ENCODE results near the gene ALOX5. TPM values are rescaled to one million over a fixed set of nuclear protein-coding genes. Genes with fewer than 3 reads are reported as not detected.
A peak's percentile ranks its signal among the peaks of the same experiment; 100 is the strongest.

ALOX5 gene
- total RNA-seq, 1 donor from 2014 or later, result 181 TPM

DNA sequence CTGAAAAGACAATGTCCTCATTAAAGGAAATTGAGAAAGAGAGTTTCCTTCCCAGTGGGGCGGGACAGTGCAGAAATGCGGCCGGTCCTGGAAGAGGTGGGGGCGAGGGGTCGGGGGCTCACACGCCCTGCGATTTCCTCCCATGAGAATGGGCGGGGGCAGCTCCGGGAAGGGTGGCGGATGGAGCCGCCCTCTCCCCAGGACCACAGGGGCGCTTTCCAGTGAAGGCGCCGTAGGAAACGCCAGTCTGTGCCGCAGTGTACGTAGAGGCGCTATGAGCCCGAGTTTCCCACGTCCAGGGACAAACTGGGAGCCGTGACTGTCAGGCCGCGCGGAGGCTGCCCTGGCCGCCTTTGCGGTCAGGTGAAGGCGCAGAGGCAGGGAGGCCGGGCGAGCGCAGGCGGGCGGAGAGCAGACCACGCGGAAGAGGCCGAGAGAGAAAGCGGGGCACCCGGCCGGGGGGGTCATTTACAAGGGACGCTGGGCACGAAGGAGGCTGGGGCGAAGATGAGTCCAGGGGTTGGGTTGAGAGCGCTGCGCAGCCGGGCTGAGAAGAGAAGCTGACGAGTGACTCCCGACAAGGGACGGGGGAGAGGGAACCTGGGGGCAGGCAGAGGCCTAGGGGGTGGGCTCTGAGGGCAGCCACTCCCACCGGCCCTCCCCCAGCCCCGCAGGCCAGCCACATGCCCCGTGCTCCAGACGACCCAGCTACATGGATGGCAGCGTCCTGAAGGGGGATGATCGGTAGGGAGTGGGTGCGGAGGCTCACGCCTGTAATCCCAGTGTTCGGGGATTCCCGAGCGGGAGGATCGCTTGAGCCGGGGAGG lies 45.0 kb downstream of the ALOX5 start:
- peak; percentile 62 for DNase-seq
- H3K27me3 Mint-ChIP-seq, result no peaks in the 10 kb centered on the region
- ATAC-seq (ENCODE audit: low read depth), result peak; percentile 76

DNA sequence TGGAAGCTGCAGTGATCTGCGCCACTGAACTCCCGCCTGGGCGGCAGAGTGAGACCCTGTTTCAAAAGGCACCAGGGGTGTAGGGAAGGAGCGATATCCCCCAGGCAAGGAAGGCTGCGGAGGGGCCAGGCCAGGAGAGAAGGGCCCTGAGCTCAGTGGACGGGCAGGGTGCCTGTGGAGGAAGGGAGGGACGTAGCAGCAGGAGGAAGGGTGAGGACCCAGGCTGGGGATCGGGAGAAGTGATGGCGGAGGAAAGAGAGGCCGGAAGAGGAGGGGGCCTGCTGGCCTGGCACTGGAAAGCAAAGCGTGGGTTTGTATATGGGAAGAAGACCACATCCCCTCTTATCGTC lies 45.6 kb downstream of the ALOX5 start:
- ChIA-PET CTCF (interaction anchor here (0.8 to 3.2 kb wide), 3 partner anchors 16 to 169 kb away, joined by 3 to 13 read pairs (median 4); no protein-coding TSS in a partner anchor), POLR2A (interaction anchor here (0.8 to 5.3 kb wide), 8 partner anchors 33 to 308 kb away, joined by 3 to 92 read pairs (median 4); partner anchors contain the start of gene WASHC2C)
- Mint-ChIP-seq H3K9me3 (no peaks in the 10 kb centered on the region), H3K36me3 (ENCODE audit: low read depth) (peaks cover 44% of the 10 kb centered on the region), H3K4me3 (peak overlapping the region; percentile 95), H3K27ac (peak overlapping the region; percentile 97), H3K27me3 (no peaks in the 10 kb centered on the region), H3K4me1 (peaks cover 65% of the 10 kb centered on the region)
- DNase-seq, result no peak
- intact Hi-C loops (cut with micrococcal nuclease), result loop anchor here (1.0 to 5.0 kb wide), 6 partner anchors 15 to 253 kb away; partner anchors contain the start of gene ZFAND4
- no peak for TF ChIP-seq CTCF (IDR thresholded peaks at IDR 0.05)
- no peak for ATAC-seq (ENCODE audit: low read depth)

More for the DNA sequence above, 45.0 kb downstream of the ALOX5 start:
- H3K4me1 Mint-ChIP-seq, result peaks cover 64% of the 10 kb centered on the region
- ChIA-PET POLR2A (interaction anchor here (0.8 to 5.3 kb wide), 6 partner anchors 43 to 308 kb away, joined by 3 to 92 read pairs (median 4); partner anchors contain the start of gene WASHC2C), CTCF (interaction anchor here (1.0 to 3.2 kb wide), 2 partner anchors 15 to 46 kb away, joined by 4 to 13 read pairs; no protein-coding TSS in a partner anchor)
- peaks cover 40% of the 10 kb centered on the region for H3K36me3 Mint-ChIP-seq (ENCODE audit: low read depth)
- no peak for TF ChIP-seq CTCF (IDR thresholded peaks at IDR 0.05)
- intact Hi-C loops (cut with micrococcal nuclease), result loop anchor here (1.0 to 2.0 kb wide), 2 partner anchors 14 to 46 kb away; no protein-coding TSS in a partner anchor
- H3K4me3 Mint-ChIP-seq, result peak overlapping the region; percentile 95
- peak overlapping the region; percentile 97 for H3K27ac Mint-ChIP-seq
- no peaks in the 10 kb centered on the region for H3K9me3 Mint-ChIP-seq

DNA sequence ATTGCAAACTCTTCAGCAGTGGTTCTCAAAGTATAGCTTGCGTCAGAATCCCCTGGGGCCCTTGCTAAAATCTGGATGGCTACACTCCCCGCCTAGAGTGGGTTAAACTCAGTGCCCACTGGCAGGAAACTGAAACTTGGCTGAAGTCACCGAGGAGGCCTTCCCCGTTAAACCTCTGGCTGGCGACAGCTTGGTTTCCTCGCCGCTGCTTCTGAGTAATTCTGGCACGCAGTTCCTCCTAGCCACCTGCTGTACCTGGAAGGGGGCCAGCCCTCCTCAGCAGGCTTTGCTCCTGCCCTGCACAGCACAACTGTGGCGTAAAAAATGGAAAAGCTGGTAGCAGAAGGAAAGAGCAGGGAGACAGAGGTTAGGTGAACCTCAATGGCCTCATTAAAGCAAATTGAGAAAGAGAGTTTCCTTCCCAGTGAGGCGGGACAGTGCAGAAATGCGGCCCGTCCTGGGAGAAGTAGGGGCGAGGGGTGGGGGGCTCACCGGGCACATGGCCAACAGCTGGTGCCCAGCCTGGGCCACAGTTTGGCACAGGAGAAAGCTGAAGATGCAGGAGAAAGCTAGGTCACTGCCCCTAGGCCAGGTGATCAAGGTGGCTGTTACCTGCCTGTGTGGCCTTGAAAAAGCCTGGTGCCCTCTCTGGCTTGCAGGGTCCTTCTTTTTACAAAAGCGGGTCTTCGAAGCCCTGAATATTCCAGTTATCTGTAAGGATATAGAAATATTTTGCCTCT lies 46.6 kb downstream of the ALOX5 start:
- Mint-ChIP-seq H3K27me3 (no peaks in the 10 kb centered on the region), H3K9me3 (no peaks in the 10 kb centered on the region), H3K4me3 (peak overlapping the region; percentile 95), H3K27ac (peak overlapping the region; percentile 97), H3K4me1 (peaks cover 65% of the 10 kb centered on the region), H3K36me3 (ENCODE audit: low read depth) (peaks cover 46% of the 10 kb centered on the region)
- no peak for TF ChIP-seq CTCF (IDR thresholded peaks at IDR 0.05)
- peak; percentile 50 for DNase-seq
- ChIA-PET CTCF (interaction anchor here (0.8 to 3.2 kb wide), 3 partner anchors 40 to 170 kb away, joined by 3 to 13 read pairs (median 3); no protein-coding TSS in a partner anchor), POLR2A (interaction anchor here (0.6 to 5.3 kb wide), 11 partner anchors 11 to 1972 kb away, joined by 3 to 92 read pairs (median 4); partner anchors contain the start of gene WASHC2C)
- intact Hi-C loops (cut with micrococcal nuclease), result loop anchor here (1.0 to 5.0 kb wide), 4 partner anchors 16 to 252 kb away; partner anchors contain the start of gene ZFAND4
- ATAC-seq (ENCODE audit: low read depth), result peak; percentile 56

DNA sequence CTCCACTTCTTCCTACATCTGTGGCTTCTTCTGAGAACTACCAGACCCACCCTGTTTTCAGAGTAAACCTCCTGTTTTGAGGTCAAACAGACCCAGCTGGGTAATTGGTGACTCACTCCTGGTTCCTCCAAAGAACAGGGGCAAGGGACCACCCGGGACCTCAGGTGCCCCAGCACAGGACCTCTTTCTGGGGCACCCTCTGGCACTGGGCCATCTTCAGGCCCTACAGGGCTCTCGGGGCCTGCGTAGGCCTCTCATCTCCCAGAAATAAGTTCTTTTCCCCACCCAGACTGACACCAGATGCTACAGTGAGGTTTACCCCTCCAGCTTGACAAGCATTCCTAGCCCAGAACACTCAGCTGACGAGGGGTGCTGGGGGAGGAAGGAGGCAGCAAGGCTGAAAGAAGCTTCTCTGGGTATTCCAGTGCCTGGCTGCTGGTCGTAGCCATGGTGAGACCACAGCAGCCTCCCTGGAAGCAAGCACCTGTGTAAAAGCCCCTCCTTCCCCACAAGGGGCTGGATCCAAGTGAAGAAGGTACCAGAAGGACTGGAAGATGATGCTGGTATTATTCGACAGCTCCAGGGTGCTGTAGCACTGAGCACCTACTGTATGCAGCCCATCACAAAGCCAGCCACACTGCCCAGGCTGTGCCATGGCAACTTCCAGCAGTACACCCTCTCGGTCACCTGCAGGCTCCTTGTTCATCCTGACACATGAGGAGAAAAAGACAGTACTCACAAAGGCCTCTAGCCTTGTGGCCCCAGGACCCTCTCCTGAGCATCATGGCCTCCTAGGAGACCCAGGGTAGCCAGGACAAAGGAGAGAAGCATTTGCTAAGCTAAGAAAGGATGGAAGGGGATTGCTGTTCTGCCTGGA lies 47.4 kb downstream of the ALOX5 start:
- ChIA-PET CTCF (interaction anchor here (0.7 to 3.2 kb wide), 3 partner anchors 10 to 43 kb away, joined by 3 to 13 read pairs (median 3); no protein-coding TSS in a partner anchor), POLR2A (interaction anchor here (1.1 to 5.3 kb wide), 6 partner anchors 10 to 306 kb away, joined by 3 to 92 read pairs (median 5); partner anchors contain the start of gene WASHC2C)
- DNase-seq (no peak), ATAC-seq (ENCODE audit: low read depth) (peak; percentile 4)
- Mint-ChIP-seq H3K27me3 (no peaks in the 10 kb centered on the region), H3K36me3 (ENCODE audit: low read depth) (peaks cover 50% of the 10 kb centered on the region), H3K4me3 (peak overlapping the region; percentile 95), H3K27ac (peak overlapping the region; percentile 97), H3K4me1 (peaks cover 66% of the 10 kb centered on the region), H3K9me3 (no peaks in the 10 kb centered on the region)
- intact Hi-C loops (cut with micrococcal nuclease), result loop anchor here (1.0 to 5.0 kb wide), 3 partner anchors 11 to 251 kb away; partner anchors contain the start of gene ZFAND4
- no peak for TF ChIP-seq CTCF (IDR thresholded peaks at IDR 0.05)

All from activated B cell treated with CpG ODN at 0.5 μM for 24 hours (primary cell).